ENCODE results near the gene IL18RAP. TPM values are rescaled to one million over a fixed set of nuclear protein-coding genes. Genes with fewer than 3 reads are reported as not detected.

IL18RAP gene
- total RNA-seq, 1 donor from 2014 or later: not detected

- TF ChIP-seq CTCF (IDR thresholded peaks at IDR 0.05; ENCODE audit: insufficient read depth, low read length, poor library complexity, severe bottlenecking): no peak
- no peaks in the 10 kb centered on the region for H3K36me3 ChIP-seq (ENCODE audit: control insufficient read depth, insufficient read depth, low read length)
- no peak for DNase-seq (ENCODE audit: low read depth)
- no peaks in the 10 kb centered on the region for H3K27me3 ChIP-seq (ENCODE audit: control insufficient read depth, insufficient read depth, low read length)
- H3K4me3 ChIP-seq (ENCODE audit: low read depth, low read length): no peak overlapping the region
These were observed 71.6 kb downstream of the IL18RAP start for GRCh38 chr2:102494570-102494969.

GRCh38 chr2:102498414-102498813 is 75.5 kb downstream of the IL18RAP start:
- DNase-seq (ENCODE audit: low read depth): no peak
- Histone ChIP-seq H3K36me3 (ENCODE audit: control insufficient read depth, insufficient read depth, low read length) (no peaks in the 10 kb centered on the region), H3K4me3 (ENCODE audit: low read depth, low read length) (no peak overlapping the region), H3K27me3 (ENCODE audit: control insufficient read depth, insufficient read depth, low read length) (no peaks in the 10 kb centered on the region)
- no peak for TF ChIP-seq CTCF (IDR thresholded peaks at IDR 0.05; ENCODE audit: insufficient read depth, low read length, poor library complexity, severe bottlenecking)

GRCh38 chr2:102499558-102499957 is 76.6 kb downstream of the IL18RAP start:
- no peak for DNase-seq (ENCODE audit: low read depth)
- H3K27me3 ChIP-seq (ENCODE audit: control insufficient read depth, insufficient read depth, low read length): no peaks in the 10 kb centered on the region
- H3K36me3 ChIP-seq (ENCODE audit: control insufficient read depth, insufficient read depth, low read length): no peaks in the 10 kb centered on the region
- no peak for TF ChIP-seq CTCF (IDR thresholded peaks at IDR 0.05; ENCODE audit: insufficient read depth, low read length, poor library complexity, severe bottlenecking)
- no peak overlapping the region for H3K4me3 ChIP-seq (ENCODE audit: low read depth, low read length)

Other genes with a start within 250 kb of the IL18RAP start
- 0.62 and 2.1 TPM in 2 replicates for gene IL1RL2, start 236.1 kb upstream of the IL18RAP start, total RNA-seq
- 3.4 and 5.1 TPM in 2 replicates for gene IL1RL1, start 111.6 kb upstream of the IL18RAP start, total RNA-seq
- gene IL18R1, start 67.4 kb upstream of the IL18RAP start, total RNA-seq: 5.1 and 9.2 TPM in 2 replicates
- 2.2 and 3.2 TPM in 2 replicates for gene SLC9A4, start 50.1 kb downstream of the IL18RAP start, total RNA-seq
- gene SLC9A2, start 196.4 kb downstream of the IL18RAP start, total RNA-seq: 3.4 and 4.9 TPM in 2 replicates